ENCODE results near the gene CUX1.

The CUX1 gene

GRCh38 chr7:101940830-101941229 lies 123.4 kb downstream of the CUX1 start:
- no peak for DNase-seq

DNA sequence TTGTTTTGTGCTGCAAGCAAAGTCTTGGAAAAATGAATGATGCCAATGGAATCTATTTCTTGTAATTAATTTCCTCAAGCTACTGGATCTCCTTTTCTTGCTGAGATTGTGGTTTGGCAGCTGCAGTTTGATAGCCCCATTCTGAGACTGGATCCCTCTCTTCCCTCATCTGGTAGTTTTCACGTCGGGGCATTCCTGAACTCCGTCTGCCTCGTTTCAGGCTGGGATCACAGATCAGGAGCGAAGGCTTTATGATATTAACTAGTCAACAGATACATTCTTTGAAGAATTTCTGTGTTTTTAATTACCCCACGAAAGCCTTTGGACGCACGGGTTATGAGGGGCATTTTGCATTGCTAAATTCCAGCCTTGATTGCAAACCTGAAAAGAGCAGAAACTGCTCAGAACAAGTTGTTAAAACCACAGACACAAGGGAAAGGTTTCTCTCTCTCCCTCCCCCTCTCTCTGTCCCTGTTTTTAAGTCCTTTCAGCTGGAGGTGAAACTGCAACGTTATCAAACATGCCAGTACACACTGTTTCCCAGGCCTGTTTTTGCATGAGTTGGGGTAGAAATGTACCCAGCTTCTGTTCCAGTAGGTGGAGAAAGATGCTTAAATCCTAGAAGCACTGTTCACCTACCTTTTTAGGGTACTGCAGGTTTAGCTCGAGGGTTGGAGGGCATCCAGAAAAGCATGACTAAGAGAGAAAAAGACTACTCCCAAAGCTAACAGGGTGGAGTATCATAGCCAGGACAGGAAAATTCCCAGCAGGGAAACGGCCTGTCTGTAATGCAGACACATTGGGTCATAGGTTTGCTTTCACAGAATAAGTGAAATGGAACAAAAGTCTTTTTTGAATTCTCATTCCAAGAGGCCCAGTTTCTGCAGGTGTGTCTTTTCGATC lies 124.3 kb downstream of the CUX1 start:
- no peak for DNase-seq

- DNase-seq, result no peak
These were observed 125.3 kb downstream of the CUX1 start for GRCh38 chr7:101942603-101943210.

DNA sequence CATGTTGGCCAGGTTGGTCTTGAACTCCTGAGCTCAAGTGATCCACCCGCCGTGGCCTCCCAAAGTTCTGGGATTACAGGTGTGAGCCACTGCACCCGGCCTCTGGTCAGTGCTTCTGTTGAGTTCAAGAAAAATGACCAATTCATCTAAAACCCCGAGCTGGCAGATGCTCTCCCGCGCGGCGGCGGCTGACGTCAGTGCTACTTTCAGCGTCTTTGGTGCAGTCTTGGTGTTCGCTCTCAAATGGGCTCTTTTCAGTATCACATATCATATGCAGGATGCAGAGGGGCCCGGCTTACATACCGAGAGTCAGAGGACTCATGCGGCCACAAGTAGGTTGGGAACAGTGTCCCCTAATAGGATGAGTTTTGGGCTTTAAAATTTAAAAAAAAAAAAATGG lies 125.9 kb downstream of the CUX1 start:
- no peak for DNase-seq

DNA sequence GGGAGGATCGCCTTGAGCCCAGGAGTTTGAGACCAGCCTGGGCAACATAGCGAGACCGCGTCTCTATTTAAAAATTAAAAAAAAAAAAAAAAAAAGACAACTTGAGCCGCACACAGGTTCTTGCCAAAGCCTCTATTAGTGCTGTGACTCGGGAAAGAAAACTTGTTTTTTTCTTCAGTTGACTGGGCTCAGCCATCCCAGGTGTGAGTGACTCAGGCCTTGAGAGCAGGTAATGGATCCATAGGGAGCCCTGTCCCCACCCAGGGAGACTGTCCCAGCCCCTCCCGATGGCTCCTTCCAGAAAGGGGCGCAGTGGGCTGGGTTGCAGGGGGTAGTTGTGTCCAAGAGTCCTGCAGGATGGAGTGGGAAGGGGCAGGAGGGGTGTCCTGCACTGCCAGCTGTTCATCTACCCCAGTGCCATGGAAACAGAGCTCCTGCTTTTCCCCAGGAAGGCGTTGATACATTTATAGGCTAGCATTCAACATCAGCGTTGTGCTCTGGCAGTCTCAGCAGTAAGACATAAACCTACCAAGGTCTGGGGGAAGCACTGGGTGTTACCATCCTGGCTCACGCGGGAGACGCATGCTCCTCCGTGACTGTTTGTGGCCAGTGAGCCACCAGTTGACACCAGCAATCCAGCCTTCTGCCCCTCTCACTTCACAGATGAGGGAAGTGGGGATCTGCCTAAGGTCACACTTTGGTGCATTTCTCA lies 126.6 kb downstream of the CUX1 start:
- DNase-seq, result no peak

GRCh38 chr7:101944611-101945010 lies 127.2 kb downstream of the CUX1 start:
- DNase-seq, result no peak

DNA sequence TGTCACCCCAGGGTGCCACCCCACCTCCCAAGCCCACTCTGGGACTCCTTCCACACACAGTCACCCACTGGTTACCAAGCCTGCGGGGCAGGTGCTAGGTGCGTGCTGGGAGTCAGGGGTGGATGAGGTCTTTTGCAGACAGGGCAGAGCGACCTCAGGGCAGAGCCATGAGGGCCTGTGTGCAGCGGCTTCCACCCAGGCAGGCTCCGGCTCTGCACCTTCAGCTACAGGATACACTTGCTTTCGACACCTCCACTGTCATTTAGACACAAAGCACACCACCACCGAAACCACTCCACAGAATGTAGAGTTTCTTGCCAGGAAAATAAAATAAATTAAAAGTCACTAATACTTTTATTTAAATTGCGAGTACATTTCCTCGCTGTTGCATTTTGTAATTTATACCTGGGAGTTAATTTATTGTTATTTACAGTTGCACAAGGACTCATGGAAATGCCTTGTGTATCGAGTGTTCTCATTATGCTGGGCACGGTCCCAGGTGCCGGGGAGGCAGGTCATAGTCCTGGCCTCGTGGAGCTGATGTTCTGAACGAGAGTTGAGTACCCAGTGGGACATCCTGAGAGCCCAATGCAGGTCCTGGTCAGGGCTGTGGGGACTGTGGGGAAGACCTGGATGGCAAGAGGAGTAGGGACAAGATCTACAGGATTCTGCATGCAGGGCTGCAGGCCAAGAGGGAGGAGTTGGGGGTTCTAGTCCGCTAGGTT lies 127.8 kb downstream of the CUX1 start:
- no peak for DNase-seq

DNA sequence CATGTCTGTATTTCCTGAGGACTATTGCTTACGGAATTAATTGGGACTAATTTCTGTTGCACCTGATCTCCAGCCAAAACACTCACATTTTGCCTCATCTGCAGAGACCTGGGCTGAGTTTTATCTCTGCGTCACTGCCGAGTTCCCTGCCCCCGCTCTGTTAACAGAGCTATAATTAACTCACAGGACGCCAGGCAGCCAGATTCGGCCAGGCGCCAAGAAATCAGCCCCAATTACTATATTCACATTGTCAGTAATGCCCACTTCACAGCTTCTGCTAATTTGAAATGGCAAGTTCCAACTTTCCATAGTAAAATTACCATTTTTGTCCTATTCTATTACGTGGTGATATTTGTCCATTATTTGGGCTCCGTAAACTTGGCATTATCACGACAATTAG lies 130.5 kb downstream of the CUX1 start:
- DNase-seq, result no peak

GRCh38 chr7:101948650-101949049 lies 131.2 kb downstream of the CUX1 start:
- DNase-seq, result no peak

GRCh38 chr7:101950450-101951119 lies 133.2 kb downstream of the CUX1 start:
- DNase-seq, result no peak

- no peak for DNase-seq
These were observed 134.3 kb downstream of the CUX1 start for GRCh38 chr7:101951757-101952156.

- no peak for DNase-seq
These were observed 135.2 kb downstream of the CUX1 start for GRCh38 chr7:101952355-101953247.

GRCh38 chr7:101953248-101953819 lies 135.9 kb downstream of the CUX1 start:
- no peak for DNase-seq

DNA sequence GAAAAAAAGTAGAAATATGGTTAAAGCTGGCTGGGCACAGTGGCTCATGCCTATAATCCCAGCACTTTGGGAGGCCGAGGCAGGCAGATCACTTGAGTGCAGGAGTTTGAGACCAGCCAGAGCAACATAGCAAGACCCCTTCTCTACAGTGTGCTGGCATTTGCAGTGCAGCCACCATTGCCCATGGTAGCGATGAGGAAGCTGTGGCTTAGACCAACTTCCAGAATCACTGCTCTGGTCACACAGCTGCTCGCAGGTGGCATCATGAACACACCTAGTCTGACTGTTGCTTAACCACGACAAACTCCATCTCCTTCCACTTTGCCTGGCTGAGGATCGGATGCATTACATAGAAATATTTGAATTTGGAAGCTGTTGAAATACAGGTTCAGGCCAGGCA lies 137.1 kb downstream of the CUX1 start:
- DNase-seq, result no peak

GRCh38 chr7:101956130-101956529 lies 138.7 kb downstream of the CUX1 start:
- DNase-seq, result no peak

- no peak for DNase-seq
These were observed 140.5 kb downstream of the CUX1 start for GRCh38 chr7:101957744-101958525.

DNA sequence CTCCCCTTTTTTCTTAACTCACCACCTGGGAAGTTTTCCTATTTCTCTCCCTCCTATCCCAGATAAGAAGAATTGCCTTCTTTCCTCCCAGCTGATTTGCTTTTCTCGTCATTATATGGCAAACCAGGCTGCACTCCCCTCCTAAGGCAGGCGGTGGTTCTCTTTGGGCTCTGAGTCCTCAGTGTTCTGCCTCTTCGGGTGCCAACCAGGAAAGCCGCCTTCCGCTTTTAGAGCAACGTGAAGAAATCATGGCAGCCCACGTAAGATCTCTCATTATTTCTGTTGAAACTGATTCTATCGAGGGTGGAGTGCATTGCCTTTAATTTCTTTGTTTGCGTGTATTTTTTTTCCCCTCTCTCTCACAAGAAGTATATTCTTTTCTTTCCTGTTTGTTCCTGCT lies 141.9 kb downstream of the CUX1 start:
- DNase-seq, result no peak

DNA sequence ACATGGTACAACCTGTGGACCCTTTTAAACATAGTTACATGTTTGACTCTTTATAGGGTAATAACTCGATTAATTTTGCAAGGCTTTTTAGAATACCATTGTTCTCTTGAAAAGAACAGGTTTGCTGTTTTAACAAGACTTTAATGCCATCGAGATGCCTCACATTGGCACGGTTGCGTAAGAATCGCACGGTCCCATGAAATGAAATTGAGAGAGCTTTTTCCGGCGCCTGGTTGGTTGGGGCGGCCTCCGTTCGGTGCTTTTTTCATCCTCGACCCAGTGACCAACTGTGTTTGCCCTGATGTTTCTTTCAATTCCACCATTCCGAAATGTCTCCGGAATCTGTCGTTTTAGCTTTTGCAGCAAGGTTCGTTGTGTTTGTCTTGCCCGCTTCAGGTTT lies 142.4 kb downstream of the CUX1 start:
- DNase-seq, result no peak

DNA sequence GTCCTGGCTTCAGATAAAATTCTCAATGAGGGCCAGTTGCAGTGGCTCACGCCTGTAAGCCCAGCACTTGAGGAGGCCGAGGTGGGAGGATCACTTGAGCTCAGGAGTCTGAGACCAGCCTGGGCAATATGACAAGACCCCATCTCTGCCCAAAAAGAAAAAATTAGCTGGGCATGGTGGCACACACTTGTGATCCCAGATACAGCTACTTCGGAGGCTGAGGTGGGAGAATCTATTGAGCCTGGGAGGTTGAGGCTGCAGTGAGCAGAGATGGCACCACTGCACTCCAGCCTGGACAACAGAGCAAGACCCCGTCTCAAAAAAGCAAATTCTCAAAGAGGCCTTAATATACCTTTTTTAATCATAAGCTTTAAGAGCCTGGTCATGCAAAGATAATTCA lies 142.9 kb downstream of the CUX1 start:
- DNase-seq, result no peak

GRCh38 chr7:101960985-101961708 lies 143.7 kb downstream of the CUX1 start:
- DNase-seq, result no peak
